Stimulated activated CD4-positive, alpha-beta T cell treated with anti-CD3 and anti-CD28 coated beads, Interleukin-4, amount 100 ng/mL, for 48 hours (primary cell): ENCODE data around the gene IRAK1.

Experiments used
- DNase-seq, 2 donors: peaks; one replicate each; pipeline ENCODE4 v3.0.0-alpha.2; 2020; ENCODE audit warnings: low read depth in 2 of 2

The IRAK1 gene

DNA sequence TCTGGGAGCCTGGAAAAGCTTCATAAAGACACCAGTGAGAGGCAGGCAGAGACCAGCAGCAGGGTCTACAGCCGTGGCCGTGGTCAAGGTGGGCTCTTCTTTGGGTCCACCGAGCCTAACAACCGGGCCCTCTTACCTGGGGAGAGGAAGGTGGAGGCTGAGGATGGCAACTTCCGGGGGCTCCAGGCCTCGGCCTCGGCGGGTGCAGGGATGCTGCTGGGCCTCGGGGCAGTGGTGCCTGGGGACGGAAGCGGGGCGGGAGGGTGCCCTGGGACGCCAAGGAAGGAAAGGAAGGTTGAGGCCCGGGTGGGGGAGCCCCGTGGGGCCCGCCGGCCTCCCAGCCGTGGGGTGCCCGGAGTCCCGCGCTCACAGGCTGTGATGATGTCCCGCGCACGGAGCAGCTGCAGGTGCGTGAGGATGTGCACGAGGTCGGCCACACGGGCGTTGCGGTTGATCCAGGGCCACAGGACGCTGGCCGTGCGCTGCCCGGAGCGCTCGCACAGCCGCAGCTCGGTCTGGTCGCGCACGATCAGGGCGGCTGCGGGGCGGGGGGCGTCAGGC, 561 bp downstream of the IRAK1 start:
- DNase-seq: no peak

DNA sequence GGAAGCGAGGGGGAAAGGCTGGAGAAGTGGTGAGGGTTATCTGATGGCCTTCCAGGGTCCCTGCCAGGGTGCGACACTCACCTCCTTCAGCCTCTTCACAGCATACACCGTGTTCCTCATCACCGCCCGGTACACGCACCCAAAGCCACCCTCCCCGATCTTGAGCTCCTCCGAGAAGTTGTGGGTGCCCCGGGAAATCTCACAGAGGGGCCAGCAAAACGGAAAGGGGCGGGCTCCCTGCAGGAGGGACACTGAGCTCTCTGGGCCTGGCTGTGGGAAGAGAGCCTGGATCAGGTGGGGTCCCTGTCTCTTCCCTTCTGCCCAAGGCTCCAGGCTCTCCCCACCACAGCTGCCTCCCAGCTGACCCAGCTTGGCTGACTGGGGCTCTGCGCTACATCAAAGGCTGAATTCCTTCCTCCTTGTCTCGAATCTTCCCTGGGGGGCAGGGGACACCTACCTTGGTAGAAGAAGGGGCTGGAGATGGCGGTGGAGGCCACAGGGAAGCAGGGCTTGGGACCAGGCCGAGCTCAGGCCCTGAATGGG, 1.1 kb downstream of the IRAK1 start:
- no peak for DNase-seq

DNA sequence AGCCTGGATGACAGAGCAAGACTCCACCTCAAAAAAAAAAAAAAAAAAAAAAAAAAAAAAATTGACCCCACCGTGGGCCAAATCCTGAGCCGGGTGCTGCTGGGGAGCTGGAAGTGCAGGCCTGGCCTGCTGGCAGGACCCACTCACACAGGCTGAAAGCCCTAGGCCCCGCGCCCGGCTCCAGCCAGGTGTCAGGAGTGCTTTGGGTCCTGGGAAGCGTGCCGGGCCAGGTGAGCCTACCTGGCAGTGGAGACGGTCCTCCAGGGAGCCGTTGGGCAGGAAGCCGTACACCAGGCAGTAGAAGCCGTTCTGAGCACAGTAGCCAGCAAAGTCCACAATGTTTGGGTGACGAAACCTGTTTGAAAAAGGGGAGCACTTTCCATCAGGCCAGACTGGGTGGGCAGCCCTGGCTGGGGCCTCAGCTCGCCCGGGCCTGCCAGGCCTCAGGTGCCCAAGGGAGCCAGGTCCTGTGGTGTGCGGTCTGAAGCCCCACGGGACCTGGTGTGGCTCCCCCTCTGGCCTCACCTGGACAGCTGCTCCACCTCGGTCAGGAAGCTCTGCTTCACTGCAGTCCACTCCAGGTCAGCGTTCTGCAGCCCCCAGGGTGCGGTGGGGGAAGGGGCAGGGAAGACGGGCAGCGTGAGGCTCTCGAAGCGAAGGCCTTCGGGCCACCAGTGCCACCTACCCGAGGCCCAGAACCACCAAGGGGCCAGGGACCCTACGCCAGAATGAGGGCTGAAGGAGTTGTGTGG, 1.8 kb downstream of the IRAK1 start:
- DNase-seq: no peak

- no peak for DNase-seq
Observed at GRCh38 chrX:154016366-154017076, 3.2 kb downstream of the IRAK1 start.

- no peak for DNase-seq
Observed at GRCh38 chrX:154015581-154016264, 4.0 kb downstream of the IRAK1 start.

DNA sequence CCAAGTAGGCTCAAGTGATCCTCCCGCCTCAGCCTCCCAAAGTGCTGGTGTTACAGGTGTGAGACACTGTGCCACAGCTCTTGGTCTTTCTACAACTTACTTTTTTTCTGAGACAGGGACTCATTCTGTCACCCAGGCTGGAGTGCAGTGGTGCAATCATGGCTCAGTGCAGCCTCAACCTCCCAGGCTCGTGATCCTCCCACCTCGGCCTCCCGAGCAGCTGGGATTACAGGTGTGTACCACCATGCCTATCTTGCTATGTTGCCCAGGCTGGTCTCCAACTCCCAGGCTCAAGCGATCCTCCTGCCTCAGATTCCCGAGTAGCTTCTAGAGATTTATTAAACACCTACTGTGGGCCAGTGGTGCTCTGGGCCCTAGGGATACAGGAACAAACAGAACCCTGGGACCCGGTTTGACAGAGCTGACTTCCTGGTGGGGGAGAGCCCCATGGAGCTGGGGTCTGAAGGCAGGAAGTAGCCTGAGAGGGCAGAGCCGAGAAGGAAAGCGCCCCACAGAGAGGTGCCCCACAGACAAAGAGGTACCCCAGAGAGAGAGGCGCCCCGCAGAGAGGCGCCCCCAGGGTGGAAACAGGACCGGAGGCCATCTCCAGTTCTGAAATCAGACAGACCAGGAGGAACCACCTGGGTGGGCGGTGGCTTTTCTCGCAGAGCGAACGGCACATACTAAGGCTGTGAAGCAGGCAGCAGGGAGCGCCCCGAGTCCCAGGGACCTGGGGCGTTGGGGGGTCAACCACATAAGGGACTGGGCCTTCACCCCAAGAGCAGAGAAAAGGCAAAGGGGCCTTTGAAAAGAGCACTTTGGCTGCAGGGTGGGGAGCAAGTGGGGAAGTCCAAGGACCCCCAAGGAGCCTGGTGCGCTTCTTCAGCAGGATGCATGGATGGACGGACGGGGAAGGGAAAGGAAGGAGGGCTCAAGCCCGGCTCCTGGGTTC, 5.0 kb downstream of the IRAK1 start:
- no peak for DNase-seq

DNA sequence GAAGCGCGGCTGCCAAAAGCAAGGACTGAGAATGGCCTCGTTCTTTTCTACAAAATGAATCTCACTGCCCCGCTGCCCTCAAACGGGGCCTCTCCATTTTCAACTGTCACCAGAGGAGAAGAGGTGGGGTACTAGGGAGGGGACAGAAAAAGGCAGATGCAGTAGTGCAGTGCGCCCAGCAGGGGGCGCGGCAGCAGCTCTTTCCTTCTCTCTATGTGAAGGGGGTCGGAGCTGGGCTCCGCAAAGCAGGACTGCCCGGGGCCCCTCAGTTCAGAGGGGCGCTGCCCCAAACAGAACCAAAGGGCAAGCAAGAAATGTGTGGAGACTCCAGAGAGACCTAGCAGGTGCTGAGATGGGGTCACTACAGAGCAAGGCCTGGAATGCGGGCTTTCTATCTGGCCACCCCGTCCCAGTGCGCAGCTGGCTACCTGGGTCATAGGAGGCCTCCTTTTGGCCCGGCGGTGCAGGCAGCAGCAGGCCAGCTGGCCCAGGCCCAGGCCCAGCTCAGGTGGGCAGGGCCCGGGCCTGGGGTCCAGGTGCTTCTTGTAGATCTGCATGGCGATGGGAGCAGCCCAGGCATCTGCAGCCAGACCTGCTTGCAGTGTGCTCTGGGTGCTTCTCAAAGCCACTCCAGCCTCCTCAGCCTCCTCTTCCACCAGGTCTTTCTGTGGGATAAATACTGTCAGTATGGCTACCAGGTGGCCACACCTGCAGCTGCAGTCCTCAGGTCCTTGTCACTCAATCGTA, 5.9 kb downstream of the IRAK1 start:
- DNase-seq: peak; percentile 20 to 30

DNA sequence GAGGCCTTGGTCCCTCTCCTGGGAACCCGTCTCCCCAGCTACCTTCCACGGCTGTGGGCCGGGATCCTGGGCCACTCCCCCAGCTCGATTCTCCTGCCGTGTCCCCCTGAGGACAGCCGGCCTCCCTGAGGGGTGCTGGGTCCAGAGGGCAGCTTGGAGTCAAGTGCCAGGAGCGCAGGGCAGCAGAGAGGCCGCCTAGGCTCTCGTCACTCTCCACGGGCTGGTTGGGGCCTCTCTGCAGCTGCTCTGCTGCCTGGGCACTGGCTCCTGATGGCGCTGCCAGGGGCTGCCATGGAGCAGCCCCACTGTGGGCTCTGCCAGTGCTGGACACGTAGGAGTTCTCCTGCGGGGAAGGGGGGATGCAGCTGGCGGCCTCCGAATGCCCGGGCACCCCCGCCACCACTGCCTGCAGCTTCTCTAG, 6.7 kb downstream of the IRAK1 start:
- no peak for DNase-seq

DNA sequence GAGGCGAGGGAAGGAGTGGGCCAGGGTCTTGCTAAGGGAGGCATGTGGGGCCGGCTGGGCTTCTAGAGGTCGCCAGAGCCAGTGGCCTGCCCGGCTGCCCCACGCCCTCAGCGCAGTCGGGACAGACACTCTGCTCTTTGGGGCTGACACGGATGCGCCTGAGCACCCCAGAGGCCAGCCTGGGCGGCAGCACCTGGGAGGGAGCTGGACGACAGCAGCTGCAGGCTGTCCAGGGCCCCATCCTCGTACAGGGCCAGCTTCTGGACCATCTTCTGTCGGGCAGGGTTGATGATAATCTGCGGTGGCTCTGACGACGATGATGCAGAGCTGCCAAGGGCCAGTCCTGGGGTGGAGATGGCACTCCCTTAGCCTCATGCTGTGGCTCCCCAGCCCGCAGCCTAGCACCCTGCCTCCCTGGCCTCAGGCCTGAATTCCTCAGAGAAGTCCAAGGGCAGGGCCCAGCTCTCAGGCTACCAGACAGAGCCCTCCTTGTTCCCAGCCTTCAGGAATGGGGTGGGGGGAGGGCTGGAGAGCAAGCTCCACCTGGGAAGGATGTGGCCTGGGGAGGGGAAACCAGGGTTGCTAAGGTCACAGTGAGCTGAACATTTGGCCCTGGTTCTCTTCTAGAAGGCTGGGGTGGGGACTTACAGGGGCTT, 7.2 kb downstream of the IRAK1 start:
- DNase-seq: no peak

DNA sequence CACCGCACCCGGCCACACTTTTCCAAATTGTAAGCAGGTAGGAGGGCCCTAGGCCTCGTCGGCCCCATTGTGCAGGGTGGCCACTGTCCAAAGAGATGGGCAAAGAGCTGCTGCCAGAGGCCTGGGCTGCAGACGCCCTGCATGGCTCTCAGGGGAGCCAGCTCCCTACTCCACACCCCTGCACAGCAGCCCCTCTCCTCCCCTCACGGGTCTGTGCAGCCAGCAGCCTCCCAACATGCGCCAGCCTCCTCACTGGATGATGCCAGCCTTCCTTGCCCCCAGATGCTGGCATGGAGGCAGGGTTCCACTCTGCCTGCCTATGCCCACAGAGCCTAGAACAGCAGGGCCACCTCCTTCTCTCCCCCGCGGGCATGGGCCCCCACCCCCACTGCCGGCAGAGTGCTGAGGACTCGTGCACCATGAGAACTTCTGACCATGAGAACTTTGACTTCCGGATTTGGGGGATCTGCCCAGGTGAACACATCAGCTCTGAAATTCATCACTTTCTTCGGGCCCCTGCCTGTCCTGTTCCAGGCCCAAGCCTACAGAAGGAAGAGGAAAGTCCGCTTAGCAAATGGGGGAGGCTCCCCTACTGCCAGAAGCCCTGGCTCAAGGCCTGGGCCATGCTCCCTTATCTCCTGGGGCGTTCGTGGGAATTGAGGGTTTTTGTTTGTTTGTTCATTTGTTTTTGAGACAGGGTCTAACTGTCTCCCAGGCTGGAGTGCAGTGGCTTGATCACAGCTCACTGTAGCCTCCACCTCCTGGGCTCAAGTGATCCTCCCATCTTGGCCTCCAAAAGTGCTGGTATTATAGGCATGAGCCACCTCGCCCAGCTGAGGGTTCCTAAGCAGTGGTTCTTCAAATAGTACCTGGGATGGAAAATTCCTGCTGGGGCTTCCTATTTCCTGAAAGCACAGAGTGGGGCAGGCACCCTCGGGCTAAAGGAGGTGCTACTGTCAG, 8.0 kb downstream of the IRAK1 start:
- no peak for DNase-seq

- no peak for DNase-seq
Observed at GRCh38 chrX:154010330-154011087, 9.2 kb downstream of the IRAK1 start.

DNA sequence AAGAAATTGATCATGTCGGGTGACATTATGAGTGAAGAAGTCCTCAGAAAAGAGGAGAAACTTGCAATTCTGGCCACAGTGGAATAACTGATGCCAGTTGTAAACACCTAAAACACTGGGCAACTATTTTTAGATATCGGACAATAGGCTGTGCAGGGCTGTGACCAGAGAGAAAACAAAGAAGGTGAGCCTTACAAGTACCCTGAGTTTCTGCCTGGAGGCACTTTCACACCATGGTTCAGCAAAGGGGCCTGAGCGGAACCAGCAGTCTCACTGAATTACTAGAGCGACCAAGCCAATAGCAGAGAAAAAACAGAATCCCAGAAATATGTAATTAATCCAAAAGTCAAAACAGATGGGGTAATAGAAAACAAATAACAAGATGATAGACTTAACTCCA, 11.2 kb downstream of the IRAK1 start:
- DNase-seq: no peak

GRCh38 chrX:154006947-154007346, 12.8 kb downstream of the IRAK1 start:
- DNase-seq: no peak

- no peak for DNase-seq
Observed at GRCh38 chrX:154004315-154004714, 15.4 kb downstream of the IRAK1 start.

DNA sequence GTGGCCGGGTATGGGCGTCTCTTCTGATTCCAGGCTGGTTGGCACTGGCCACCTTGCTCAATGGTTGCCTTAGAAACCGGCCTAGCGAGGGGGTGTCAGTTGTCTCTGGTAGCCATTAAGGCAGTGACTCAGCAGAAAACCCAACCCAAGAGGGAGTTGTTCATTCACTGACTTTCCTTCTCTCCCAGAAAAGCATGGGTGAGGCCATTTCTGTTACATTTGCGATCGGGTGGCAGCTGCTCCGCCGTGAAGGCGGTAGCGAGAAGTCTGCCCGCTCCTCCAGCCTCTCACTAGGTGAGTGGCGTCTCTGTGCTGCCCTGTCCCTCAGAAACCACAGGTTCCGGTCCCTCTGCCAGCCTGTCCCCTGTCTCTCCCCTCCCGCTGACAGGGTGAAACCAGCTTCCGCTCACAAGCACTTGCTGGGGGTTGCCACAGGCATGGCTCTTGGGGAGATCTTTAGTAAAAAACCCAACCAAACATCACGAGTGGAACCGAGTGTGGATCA, 17.4 kb downstream of the IRAK1 start:
- peak in 1 of 2 donors; percentile 27 for DNase-seq

GRCh38 chrX:154000051-154000450, 19.7 kb downstream of the IRAK1 start:
- no peak for DNase-seq

DNA sequence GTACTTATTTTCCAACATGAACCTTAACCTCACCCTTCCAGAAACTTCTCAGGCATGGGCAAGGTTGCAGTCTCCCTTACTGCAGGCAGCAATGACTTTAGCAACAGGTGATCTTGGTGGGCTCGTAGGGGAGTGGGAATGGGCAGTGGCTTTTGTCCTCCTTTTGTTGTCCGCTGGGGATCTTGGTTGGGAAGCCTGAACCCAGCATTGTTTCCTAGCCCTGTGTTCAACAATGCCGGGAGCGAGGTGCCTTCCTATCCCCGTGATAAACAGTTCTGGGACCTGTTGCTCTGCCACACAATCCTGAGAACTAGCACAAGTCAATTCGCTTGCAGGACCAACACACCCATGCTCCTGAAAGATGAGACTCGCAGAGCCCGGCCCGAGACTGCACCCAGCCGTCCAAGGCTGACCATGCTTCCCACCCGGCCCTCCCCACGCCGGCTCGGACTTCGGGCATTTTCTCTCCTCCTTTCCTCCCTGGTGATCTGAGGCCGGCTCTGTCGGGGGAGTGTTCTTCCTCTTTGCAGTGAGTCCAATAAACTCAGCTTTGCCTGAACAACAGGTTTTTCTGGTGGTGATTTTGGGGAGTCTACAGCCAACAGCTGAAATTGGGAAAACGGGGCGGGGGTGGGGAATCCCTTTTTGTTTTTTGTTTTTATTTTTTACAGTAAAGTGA, 20.2 kb downstream of the IRAK1 start:
- no peak for DNase-seq
